GM23338 (cell line): ENCODE data around the gene SHPK. TPM values are rescaled to one million over a fixed set of nuclear protein-coding genes. Genes with fewer than 3 reads are reported as not detected.

Experiments used
- ATAC-seq: fragments of 200-7000 bp; cut with Tn5 transposase; 3 replicates; pipeline ENCODE4 v1.9.1; 2020
- DNase-seq: peaks from one replicate; pipeline ENCODE4 v3.0.0-alpha.2; 2015; ENCODE audit warnings: low spot score
- H2AFZ ChIP-seq: fragments of 200-600 bp; sonication (generic); 2 replicates; pipeline ENCODE4 v1.8.0; 2016; ENCODE audit warnings: antibody characterized with exemption, mild to moderate bottlenecking, moderate library complexity
- H3F3A ChIP-seq: fragments of 200-600 bp; sonication (generic); replicated peaks from 2 replicates; pipeline ENCODE4 v1.8.0; 2017; ENCODE audit warnings: antibody characterized with exemption, mixed run types, low read depth
- H3K27ac ChIP-seq: fragments of 200-600 bp; sonication (generic); 2 replicates; pipeline ENCODE4 v1.6.1; 2016; ENCODE audit warnings: low read depth
- H3K27me3 ChIP-seq: fragments of 200-600 bp; sonication (generic); 2 replicates; pipeline ENCODE4 v1.8.0; 2016; ENCODE audit warnings: mild to moderate bottlenecking, mixed run types, moderate library complexity; ENCODE audit not compliant: insufficient read depth
- H3K36me3 ChIP-seq: fragments of 200-600 bp; sonication (generic); 2 replicates; pipeline ENCODE4 v1.8.0; 2016; ENCODE audit warnings: mild to moderate bottlenecking; ENCODE audit not compliant: insufficient read depth
- H3K4me1 ChIP-seq: fragments of 200-600 bp; sonication (generic); 2 replicates; pipeline ENCODE4 v1.8.0; 2016; ENCODE audit warnings: mild to moderate bottlenecking, moderate library complexity; ENCODE audit not compliant: insufficient read depth
- H3K4me2 ChIP-seq: fragments of 200-600 bp; sonication (generic); 2 replicates; pipeline ENCODE4 v1.7.1; 2017; ENCODE audit warnings: mixed run types
- H3K4me3 ChIP-seq: fragments of 200-600 bp; sonication (generic); 2 replicates; pipeline ENCODE4 v1.6.1; 2016; ENCODE audit warnings: mixed run types
- H3K79me2 ChIP-seq: fragments of 200-600 bp; sonication (generic); replicated peaks from 2 replicates; pipeline ENCODE4 v1.8.0; 2017; ENCODE audit warnings: mild to moderate bottlenecking; ENCODE audit not compliant: insufficient read depth
- H3K9me2 ChIP-seq: fragments of 200-600 bp; sonication (generic); 2 replicates; pipeline ENCODE4 v1.8.0; 2017; ENCODE audit not compliant: insufficient read depth
- H4K20me1 ChIP-seq: fragments of 200-600 bp; sonication (generic); replicated peaks from 2 replicates; pipeline ENCODE4 v1.8.0; 2017; ENCODE audit warnings: mild to moderate bottlenecking; ENCODE audit not compliant: insufficient read depth
- H3K27ac Mint-ChIP-seq: 2 replicates; pipeline ENCODE4 v1.8.0; 2020; ENCODE audit warnings: inconsistent platforms, mild to moderate bottlenecking, moderate library complexity, mixed read lengths
- H3K27me3 Mint-ChIP-seq: 3 replicates; pipeline ENCODE4 v1.8.0; 2022; ENCODE audit warnings: low read depth, mild to moderate bottlenecking, moderate library complexity, mixed read lengths, inconsistent platforms; ENCODE audit not compliant: insufficient read depth, poor library complexity
- H3K36me3 Mint-ChIP-seq: 3 replicates; pipeline ENCODE4 v1.8.0; 2021; ENCODE audit warnings: low read depth, mild to moderate bottlenecking, inconsistent platforms, moderate library complexity, mixed read lengths
- H3K4me1 Mint-ChIP-seq: 3 replicates; pipeline ENCODE4 v1.8.0; 2020; ENCODE audit warnings: mild to moderate bottlenecking, inconsistent platforms, mixed read lengths
- H3K4me3 Mint-ChIP-seq: 3 replicates; pipeline ENCODE4 v1.8.0; 2021; ENCODE audit warnings: moderate library complexity, mild to moderate bottlenecking, inconsistent platforms, mixed read lengths
- H3K9me3 Mint-ChIP-seq: 3 replicates; pipeline ENCODE4 v1.8.0; 2020; ENCODE audit warnings: moderate library complexity, mild to moderate bottlenecking, inconsistent platforms, mixed read lengths
- CREB1 ChIP-seq: fragments of 250-450 bp; sonication (Bioruptor Pico); IDR thresholded peaks from 2 replicates; pipeline ENCODE4 v1.5.0; 2020; ENCODE audit warnings: low read depth, mild to moderate bottlenecking, moderate library complexity
- EZH2 ChIP-seq: fragments of 200-600 bp; sonication (generic); IDR thresholded peaks from one replicate; pipeline ENCODE4 v1.8.0; 2017; ENCODE audit warnings: antibody characterized with exemption, mild to moderate bottlenecking, low read depth; ENCODE audit not compliant: unreplicated experiment
- EZH2phosphoT487 ChIP-seq: fragments of 200-600 bp; sonication (generic); IDR thresholded peaks from one replicate; pipeline ENCODE4 v1.8.1; 2018; ENCODE audit warnings: antibody characterized with exemption; ENCODE audit not compliant: unreplicated experiment
- JUNB ChIP-seq: IDR thresholded peaks from one replicate; pipeline ENCODE4 v1.6.1; 2016; ENCODE audit warnings: antibody characterized with exemption; ENCODE audit not compliant: unreplicated experiment
- NANOG ChIP-seq: IDR thresholded peaks from 2 replicates; pipeline ENCODE4 v1.6.1; 2016; ENCODE audit warnings: antibody characterized with exemption, borderline replicate concordance
- POLR2AphosphoS5 ChIP-seq: IDR thresholded peaks from 2 replicates; pipeline ENCODE4 v1.6.1; 2016; ENCODE audit warnings: antibody characterized with exemption, low read depth
- STAT1 ChIP-seq: IDR thresholded peaks from one replicate; pipeline ENCODE4 v1.6.1; 2016; ENCODE audit warnings: antibody characterized with exemption; ENCODE audit not compliant: unreplicated experiment
- ZNF114 ChIP-seq: fragments of 250-450 bp; sonication (Bioruptor Pico); IDR thresholded peaks from 2 replicates; pipeline ENCODE4 v1.5.0; 2020; ENCODE audit warnings: mild to moderate bottlenecking, moderate library complexity
- ZNF331 ChIP-seq: fragments of 250-450 bp; sonication (Bioruptor Pico); IDR thresholded peaks from 2 replicates; pipeline ENCODE4 v1.5.0; 2020; ENCODE audit warnings: low read depth, mild to moderate bottlenecking, moderate library complexity
- polyA plus RNA-seq: library from polyadenylated mRNA; unstranded; fragments of >200 nt; fragmentation: Nextera tagmentation; extraction: Ambion mirVana; gene quantifications from 2 replicates; pipeline ENCODE4 v1.2.1, GENCODE V29; 2016
- total RNA-seq: library from RNA; depleted of rRNA; stranded (reverse); fragments of >200 nt; shearing (Covaris generic); gene quantifications from 2 replicates; pipeline ENCODE4 v1.2.3, GENCODE V29; 2014
- TF ChIP-seq, protein P1 (sequence below): fragments of 250-450 bp; sonication (Bioruptor Pico); IDR thresholded peaks from 2 replicates; pipeline ENCODE4 v1.5.0; 2020; ENCODE audit warnings: mild to moderate bottlenecking, moderate library complexity
- TF ChIP-seq, protein P2 (sequence below), 2 experiments: fragments of 200-600 bp in 1 of 2; sonication (generic) in 1 of 2; conservative IDR thresholded peaks; 2 replicates each; pipeline versions ENCODE4 v1.5.1 to v1.6.1; 2016 to 2017; ENCODE audit warnings: antibody characterized with exemption in 2 of 2, low read depth in 2 of 2, mild to moderate bottlenecking in 2 of 2, moderate library complexity in 1 of 2
- TF ChIP-seq, protein P3 (sequence below): IDR thresholded peaks from 2 replicates; pipeline ENCODE4 v1.6.1; 2016; ENCODE audit warnings: antibody characterized with exemption
- TF ChIP-seq, protein P4 (sequence below): IDR thresholded peaks from one replicate; pipeline ENCODE4 v1.6.1; 2018; ENCODE audit warnings: antibody characterized with exemption; ENCODE audit not compliant: unreplicated experiment

SHPK gene
- total and polyA plus RNA-seq, 2 experiments from 2014 or later, result 11.5 to 34.3 TPM

- TF ChIP-seq EZH2phosphoT487, result no peak
- no peak for TF ChIP-seq NANOG
- TF ChIP-seq POLR2AphosphoS5, result no peak
- no peak for TF ChIP-seq EZH2
- TF ChIP-seq STAT1, result no peak
Observed at GRCh38 chr17:3575511-3575910, 60.5 kb downstream of the SHPK start (continued).

DNA sequence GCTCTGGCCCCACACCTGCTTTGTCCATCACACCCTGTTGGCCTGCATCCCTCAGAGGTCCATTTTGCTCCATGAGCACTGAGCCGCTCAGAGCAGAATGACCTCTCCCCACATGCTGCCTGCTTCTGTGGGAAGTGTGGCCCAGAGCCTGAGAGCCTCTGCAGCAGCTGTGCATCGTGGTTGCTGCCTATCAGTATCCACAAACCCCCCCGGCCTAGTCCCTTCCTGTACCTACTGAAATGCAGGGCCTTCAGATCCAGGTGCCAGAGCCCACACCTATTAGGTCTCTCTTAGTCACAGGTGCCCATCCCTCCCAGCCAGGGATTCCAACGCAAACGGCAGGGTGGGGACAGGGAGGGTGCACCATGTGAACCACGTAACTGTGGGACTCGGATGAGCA is 61.8 kb downstream of the SHPK start:
- no peaks in the 10 kb centered on the region for H3K36me3 ChIP-seq
- no peaks in the 10 kb centered on the region for H4K20me1 ChIP-seq
- no peaks in the 10 kb centered on the region for H3F3A ChIP-seq
- no peak overlapping the region for H3K27ac ChIP-seq
- H3K79me2 ChIP-seq, result no peaks in the 10 kb centered on the region
- H3K36me3 Mint-ChIP-seq, result peaks cover 26% of the 10 kb centered on the region
- DNase-seq (no peak), ATAC-seq (no peak)
- no peak overlapping the region for H3K27ac Mint-ChIP-seq
- H3K4me2 ChIP-seq, result no peak overlapping the region
- no peaks in the 10 kb centered on the region for H3K4me1 ChIP-seq
- H2AFZ ChIP-seq, result no peak overlapping the region
- H3K9me2 ChIP-seq, result no peaks in the 10 kb centered on the region
- no peak overlapping the region for H3K4me3 Mint-ChIP-seq
- no peak overlapping the region for H3K4me3 ChIP-seq
- no peaks in the 10 kb centered on the region for H3K27me3 ChIP-seq
- TF ChIP-seq JUNB (no peak), ZNF114 (CRISPR knock-in tag) (no peak), POLR2AphosphoS5 (no peak), EZH2 (no peak), STAT1 (no peak), ZNF331 (CRISPR knock-in tag) (no peak), CREB1 (CRISPR knock-in tag) (no peak), EZH2phosphoT487 (no peak), NANOG (no peak)
- TF ChIP-seq, protein P1, sequence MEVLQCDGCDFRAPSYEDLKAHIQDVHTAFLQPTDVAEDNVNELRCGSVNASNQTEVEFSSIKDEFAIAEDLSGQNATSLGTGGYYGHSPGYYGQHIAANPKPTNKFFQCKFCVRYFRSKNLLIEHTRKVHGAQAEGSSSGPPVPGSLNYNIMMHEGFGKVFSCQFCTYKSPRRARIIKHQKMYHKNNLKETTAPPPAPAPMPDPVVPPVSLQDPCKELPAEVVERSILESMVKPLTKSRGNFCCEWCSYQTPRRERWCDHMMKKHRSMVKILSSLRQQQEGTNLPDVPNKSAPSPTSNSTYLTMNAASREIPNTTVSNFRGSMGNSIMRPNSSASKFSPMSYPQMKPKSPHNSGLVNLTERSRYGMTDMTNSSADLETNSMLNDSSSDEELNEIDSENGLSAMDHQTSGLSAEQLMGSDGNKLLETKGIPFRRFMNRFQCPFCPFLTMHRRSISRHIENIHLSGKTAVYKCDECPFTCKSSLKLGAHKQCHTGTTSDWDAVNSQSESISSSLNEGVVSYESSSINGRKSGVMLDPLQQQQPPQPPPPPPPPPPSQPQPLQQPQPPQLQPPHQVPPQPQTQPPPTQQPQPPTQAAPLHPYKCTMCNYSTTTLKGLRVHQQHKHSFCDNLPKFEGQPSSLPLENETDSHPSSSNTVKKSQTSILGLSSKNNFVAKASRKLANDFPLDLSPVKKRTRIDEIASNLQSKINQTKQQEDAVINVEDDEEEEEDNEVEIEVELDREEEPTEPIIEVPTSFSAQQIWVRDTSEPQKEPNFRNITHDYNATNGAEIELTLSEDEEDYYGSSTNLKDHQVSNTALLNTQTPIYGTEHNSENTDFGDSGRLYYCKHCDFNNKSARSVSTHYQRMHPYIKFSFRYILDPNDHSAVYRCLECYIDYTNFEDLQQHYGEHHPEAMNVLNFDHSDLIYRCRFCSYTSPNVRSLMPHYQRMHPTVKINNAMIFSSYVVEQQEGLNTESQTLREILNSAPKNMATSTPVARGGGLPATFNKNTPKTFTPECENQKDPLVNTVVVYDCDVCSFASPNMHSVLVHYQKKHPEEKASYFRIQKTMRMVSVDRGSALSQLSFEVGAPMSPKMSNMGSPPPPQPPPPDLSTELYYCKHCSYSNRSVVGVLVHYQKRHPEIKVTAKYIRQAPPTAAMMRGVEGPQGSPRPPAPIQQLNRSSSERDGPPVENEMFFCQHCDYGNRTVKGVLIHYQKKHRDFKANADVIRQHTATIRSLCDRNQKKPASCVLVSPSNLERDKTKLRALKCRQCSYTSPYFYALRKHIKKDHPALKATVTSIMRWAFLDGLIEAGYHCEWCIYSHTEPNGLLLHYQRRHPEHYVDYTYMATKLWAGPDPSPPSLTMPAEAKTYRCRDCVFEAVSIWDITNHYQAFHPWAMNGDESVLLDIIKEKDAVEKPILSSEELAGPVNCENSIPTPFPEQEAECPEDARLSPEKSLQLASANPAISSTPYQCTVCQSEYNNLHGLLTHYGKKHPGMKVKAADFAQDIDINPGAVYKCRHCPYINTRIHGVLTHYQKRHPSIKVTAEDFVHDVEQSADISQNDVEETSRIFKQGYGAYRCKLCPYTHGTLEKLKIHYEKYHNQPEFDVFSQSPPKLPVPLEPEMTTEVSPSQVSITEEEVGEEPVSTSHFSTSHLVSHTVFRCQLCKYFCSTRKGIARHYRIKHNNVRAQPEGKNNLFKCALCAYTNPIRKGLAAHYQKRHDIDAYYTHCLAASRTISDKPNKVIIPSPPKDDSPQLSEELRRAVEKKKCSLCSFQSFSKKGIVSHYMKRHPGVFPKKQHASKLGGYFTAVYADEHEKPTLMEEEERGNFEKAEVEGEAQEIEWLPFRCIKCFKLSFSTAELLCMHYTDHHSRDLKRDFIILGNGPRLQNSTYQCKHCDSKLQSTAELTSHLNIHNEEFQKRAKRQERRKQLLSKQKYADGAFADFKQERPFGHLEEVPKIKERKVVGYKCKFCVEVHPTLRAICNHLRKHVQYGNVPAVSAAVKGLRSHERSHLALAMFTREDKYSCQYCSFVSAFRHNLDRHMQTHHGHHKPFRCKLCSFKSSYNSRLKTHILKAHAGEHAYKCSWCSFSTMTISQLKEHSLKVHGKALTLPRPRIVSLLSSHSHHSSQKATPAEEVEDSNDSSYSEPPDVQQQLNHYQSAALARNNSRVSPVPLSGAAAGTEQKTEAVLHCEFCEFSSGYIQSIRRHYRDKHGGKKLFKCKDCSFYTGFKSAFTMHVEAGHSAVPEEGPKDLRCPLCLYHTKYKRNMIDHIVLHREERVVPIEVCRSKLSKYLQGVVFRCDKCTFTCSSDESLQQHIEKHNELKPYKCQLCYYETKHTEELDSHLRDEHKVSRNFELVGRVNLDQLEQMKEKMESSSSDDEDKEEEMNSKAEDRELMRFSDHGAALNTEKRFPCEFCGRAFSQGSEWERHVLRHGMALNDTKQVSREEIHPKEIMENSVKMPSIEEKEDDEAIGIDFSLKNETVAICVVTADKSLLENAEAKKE (CRISPR knock-in tag), result no peak
- TF ChIP-seq, protein P2, sequence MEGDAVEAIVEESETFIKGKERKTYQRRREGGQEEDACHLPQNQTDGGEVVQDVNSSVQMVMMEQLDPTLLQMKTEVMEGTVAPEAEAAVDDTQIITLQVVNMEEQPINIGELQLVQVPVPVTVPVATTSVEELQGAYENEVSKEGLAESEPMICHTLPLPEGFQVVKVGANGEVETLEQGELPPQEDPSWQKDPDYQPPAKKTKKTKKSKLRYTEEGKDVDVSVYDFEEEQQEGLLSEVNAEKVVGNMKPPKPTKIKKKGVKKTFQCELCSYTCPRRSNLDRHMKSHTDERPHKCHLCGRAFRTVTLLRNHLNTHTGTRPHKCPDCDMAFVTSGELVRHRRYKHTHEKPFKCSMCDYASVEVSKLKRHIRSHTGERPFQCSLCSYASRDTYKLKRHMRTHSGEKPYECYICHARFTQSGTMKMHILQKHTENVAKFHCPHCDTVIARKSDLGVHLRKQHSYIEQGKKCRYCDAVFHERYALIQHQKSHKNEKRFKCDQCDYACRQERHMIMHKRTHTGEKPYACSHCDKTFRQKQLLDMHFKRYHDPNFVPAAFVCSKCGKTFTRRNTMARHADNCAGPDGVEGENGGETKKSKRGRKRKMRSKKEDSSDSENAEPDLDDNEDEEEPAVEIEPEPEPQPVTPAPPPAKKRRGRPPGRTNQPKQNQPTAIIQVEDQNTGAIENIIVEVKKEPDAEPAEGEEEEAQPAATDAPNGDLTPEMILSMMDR (conservative IDR thresholded peaks at IDR 0.05; ENCODE audit: low read depth in 2 of 2), result no peak
- TF ChIP-seq, protein P3, sequence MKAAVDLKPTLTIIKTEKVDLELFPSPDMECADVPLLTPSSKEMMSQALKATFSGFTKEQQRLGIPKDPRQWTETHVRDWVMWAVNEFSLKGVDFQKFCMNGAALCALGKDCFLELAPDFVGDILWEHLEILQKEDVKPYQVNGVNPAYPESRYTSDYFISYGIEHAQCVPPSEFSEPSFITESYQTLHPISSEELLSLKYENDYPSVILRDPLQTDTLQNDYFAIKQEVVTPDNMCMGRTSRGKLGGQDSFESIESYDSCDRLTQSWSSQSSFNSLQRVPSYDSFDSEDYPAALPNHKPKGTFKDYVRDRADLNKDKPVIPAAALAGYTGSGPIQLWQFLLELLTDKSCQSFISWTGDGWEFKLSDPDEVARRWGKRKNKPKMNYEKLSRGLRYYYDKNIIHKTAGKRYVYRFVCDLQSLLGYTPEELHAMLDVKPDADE, result no peak
- TF ChIP-seq, protein P4, sequence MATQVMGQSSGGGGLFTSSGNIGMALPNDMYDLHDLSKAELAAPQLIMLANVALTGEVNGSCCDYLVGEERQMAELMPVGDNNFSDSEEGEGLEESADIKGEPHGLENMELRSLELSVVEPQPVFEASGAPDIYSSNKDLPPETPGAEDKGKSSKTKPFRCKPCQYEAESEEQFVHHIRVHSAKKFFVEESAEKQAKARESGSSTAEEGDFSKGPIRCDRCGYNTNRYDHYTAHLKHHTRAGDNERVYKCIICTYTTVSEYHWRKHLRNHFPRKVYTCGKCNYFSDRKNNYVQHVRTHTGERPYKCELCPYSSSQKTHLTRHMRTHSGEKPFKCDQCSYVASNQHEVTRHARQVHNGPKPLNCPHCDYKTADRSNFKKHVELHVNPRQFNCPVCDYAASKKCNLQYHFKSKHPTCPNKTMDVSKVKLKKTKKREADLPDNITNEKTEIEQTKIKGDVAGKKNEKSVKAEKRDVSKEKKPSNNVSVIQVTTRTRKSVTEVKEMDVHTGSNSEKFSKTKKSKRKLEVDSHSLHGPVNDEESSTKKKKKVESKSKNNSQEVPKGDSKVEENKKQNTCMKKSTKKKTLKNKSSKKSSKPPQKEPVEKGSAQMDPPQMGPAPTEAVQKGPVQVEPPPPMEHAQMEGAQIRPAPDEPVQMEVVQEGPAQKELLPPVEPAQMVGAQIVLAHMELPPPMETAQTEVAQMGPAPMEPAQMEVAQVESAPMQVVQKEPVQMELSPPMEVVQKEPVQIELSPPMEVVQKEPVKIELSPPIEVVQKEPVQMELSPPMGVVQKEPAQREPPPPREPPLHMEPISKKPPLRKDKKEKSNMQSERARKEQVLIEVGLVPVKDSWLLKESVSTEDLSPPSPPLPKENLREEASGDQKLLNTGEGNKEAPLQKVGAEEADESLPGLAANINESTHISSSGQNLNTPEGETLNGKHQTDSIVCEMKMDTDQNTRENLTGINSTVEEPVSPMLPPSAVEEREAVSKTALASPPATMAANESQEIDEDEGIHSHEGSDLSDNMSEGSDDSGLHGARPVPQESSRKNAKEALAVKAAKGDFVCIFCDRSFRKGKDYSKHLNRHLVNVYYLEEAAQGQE, result no peak
- no peaks in the 10 kb centered on the region for H3K4me1 Mint-ChIP-seq
- H3K27me3 Mint-ChIP-seq, result peaks cover 10% of the 10 kb centered on the region
- no peaks in the 10 kb centered on the region for H3K9me3 Mint-ChIP-seq
